NAMALWA (cell line): ENCODE measurements around the gene OPN5.

ENCODE experiments used
- DNase-seq: peaks from one replicate; pipeline ENCODE4 v3.0.0-alpha.2; 2015; ENCODE audit warnings: low spot score

OPN5 gene

GRCh38 chr6:47862731-47863130 lies 80.9 kb downstream of the OPN5 start:
- no peak for DNase-seq

GRCh38 chr6:47865206-47865605 lies 83.4 kb downstream of the OPN5 start:
- no peak for DNase-seq

- DNase-seq, result no peak
These were observed 93.8 kb downstream of the OPN5 start for GRCh38 chr6:47875593-47875992.
